PC-3 (cell line): ENCODE results near the gene KRT82. TPM values are rescaled to one million over a fixed set of nuclear protein-coding genes. Genes with fewer than 3 reads are reported as not detected.

Source experiments
- ATAC-seq: fragments of 200-7000 bp; cut with Tn5 transposase; 2 replicates; pipeline ENCODE4 v1.9.1; 2020; ENCODE audit warnings: mild to moderate bottlenecking, moderate library complexity
- BruUV-seq: library from RNA; stranded (reverse); fragments of 400-500 nt; replicated peaks from 2 replicates; lab custom pipeline; 2021; lab: Mats Ljungman, UMichigan
- CTCF ChIA-PET: fragments of 300-600 bp; sonication (Branson Sonifier 250); formaldehyde crosslinking; loops from one replicate; lab custom pipeline; 2022; ENCODE audit warnings: antibody characterized with exemption; lab: Charles Lee
- POLR2A ChIA-PET: fragments of 300-600 bp; sonication (Branson Sonifier 250); formaldehyde crosslinking; loops from one replicate; lab custom pipeline; 2022; ENCODE audit warnings: antibody characterized with exemption; ENCODE audit not compliant: unreplicated experiment; lab: Charles Lee
- DNase-seq: peaks from one replicate; pipeline ENCODE4 v3.0.0-alpha.2; 2015
- H2AFZ ChIP-seq: fragments of 300-600 bp; sonication (generic); 2 replicates; pipeline ENCODE4 v1.6.0; 2016; ENCODE audit warnings: antibody characterized with exemption, low read length
- H3F3A ChIP-seq: fragments of 300-600 bp; sonication (generic); one replicate; pipeline ENCODE4 v1.6.0; 2017; ENCODE audit warnings: antibody characterized with exemption, low read length, control low read depth, mild to moderate bottlenecking; ENCODE audit not compliant: unreplicated experiment
- H3K27ac ChIP-seq: fragments of 300-600 bp; sonication (generic); 2 replicates; pipeline ENCODE4 v1.5.1; 2016; ENCODE audit warnings: mild to moderate bottlenecking, low read length
- H3K27me3 ChIP-seq: fragments of 300-600 bp; sonication (generic); 2 replicates; pipeline ENCODE4 v1.6.1; 2016; ENCODE audit warnings: low read length, mixed read lengths
- H3K36me3 ChIP-seq: fragments of 300-600 bp; sonication (generic); 2 replicates; pipeline ENCODE4 v1.6.1; 2016; ENCODE audit warnings: low read depth, mixed run types, low read length, mixed read lengths
- H3K4me1 ChIP-seq: fragments of 300-600 bp; sonication (generic); 2 replicates; pipeline ENCODE4 v1.5.1; 2016; ENCODE audit warnings: low read length; ENCODE audit not compliant: insufficient read depth
- H3K4me2 ChIP-seq: fragments of 300-600 bp; sonication (generic); 2 replicates; pipeline ENCODE4 v1.6.0; 2016; ENCODE audit warnings: low read length
- H3K4me3 ChIP-seq: fragments of 300-600 bp; sonication (generic); 2 replicates; pipeline ENCODE4 v1.5.1; 2016; ENCODE audit warnings: mild to moderate bottlenecking, low read length, mixed read lengths
- H3K79me2 ChIP-seq: fragments of 300-600 bp; sonication (generic); 2 replicates; pipeline ENCODE4 v1.6.1; 2017; ENCODE audit warnings: low read length, mixed read lengths
- H3K9ac ChIP-seq: fragments of 300-600 bp; sonication (generic); 2 replicates; pipeline ENCODE4 v1.6.0; 2016; ENCODE audit warnings: mild to moderate bottlenecking, low read length
- H3K9me2 ChIP-seq: fragments of 300-600 bp; sonication (generic); replicated peaks from 2 replicates; pipeline ENCODE4 v1.6.1; 2016; ENCODE audit warnings: mixed run types, low read length, mixed read lengths
- H3K9me3 ChIP-seq: fragments of 300-600 bp; sonication (generic); 2 replicates; pipeline ENCODE4 v1.6.1; 2016; ENCODE audit warnings: low read length, mixed read lengths
- H4K20me1 ChIP-seq: fragments of 300-600 bp; sonication (generic); 2 replicates; pipeline ENCODE4 v1.6.1; 2016; ENCODE audit warnings: low read length, mixed read lengths
- CTCF ChIP-seq: fragments of 300-600 bp; sonication (generic); conservative IDR thresholded peaks from 2 replicates; pipeline ENCODE4 v1.5.1; 2017; ENCODE audit warnings: antibody characterized with exemption, low read depth, mild to moderate bottlenecking, low read length
- intact Hi-C: fragments of 100-400 bp; cut with micrococcal nuclease; formaldehyde crosslinking; loops from 2 replicates; pipeline ENCODE4 v1.9.0; 2023
- total RNA-seq: library from RNA; depleted of rRNA; stranded (reverse); fragments of >200 nt; gene quantifications from 2 replicates; pipeline ENCODE4 v1.2.3, GENCODE V29; 2014

KRT82 gene
- total RNA-seq, 1 experiment from 2014 or later, result 0.29 TPM

GRCh38 chr12:52367876-52368275 lies 38.3 kb downstream of the KRT82 start:
- Histone ChIP-seq H3K36me3 (no peaks in the 10 kb centered on the region), H2AFZ (no peak overlapping the region), H3K4me3 (no peak overlapping the region), H3K4me1 (no peaks in the 10 kb centered on the region), H3K9me3 (no peaks in the 10 kb centered on the region), H3K79me2 (no peaks in the 10 kb centered on the region), H3K4me2 (no peak overlapping the region), H4K20me1 (no peaks in the 10 kb centered on the region), H3F3A (no peaks in the 10 kb centered on the region), H3K9ac (no peak overlapping the region), H3K27ac (no peak overlapping the region), H3K9me2 (no peaks in the 10 kb centered on the region), H3K27me3 (no peaks in the 10 kb centered on the region)
- ChIA-PET POLR2A (interaction anchor here (0.5 kb wide), 1 partner anchor 212 kb away, joined by 9 read pairs; no protein-coding TSS in a partner anchor), CTCF (no interaction called here)
- TF ChIP-seq CTCF, result no peak
- DNase-seq (no peak), ATAC-seq (no peak)
- no TSS peak for BruUV-seq
- intact Hi-C loops, result no loop called here

- POLR2A ChIA-PET, result no interaction called here
- H4K20me1 ChIP-seq, result no peaks in the 10 kb centered on the region
Observed at GRCh38 chr12:52366738-52367485, 39.2 kb downstream of the KRT82 start, which contains the start of gene KRT85. KRT85 (minus strand) TSS chr12:52367481; CDS start chr12:52367405, 76 bp downstream.

More at GRCh38 chr12:52366738-52367485, 39.2 kb downstream of the KRT82 start, which contains the start of gene KRT85:
- Histone ChIP-seq H3K4me2 (no peak within 1 kb of the TSS), H3K4me3 (no peak within 1 kb of the TSS), H3K36me3 (no peaks in the 10 kb centered on the region), H3K9me3 (no peaks in the 10 kb centered on the region), H2AFZ (no peak within 1 kb of the TSS), H3K27ac (no peak within 1 kb of the TSS), H3K9ac (no peak within 1 kb of the TSS), H3K79me2 (no peaks in the 10 kb centered on the region), H3F3A (no peaks in the 10 kb centered on the region), H3K27me3 (no peaks in the 10 kb centered on the region), H3K9me2 (no peaks in the 10 kb centered on the region), H3K4me1 (no peaks in the 10 kb centered on the region)
- CTCF ChIA-PET, result no interaction called here
- intact Hi-C loops, result no loop called here
- ATAC-seq, result no peak
- no peak for TF ChIP-seq CTCF
- DNase-seq, result no peak
- BruUV-seq, result no TSS peak
